HT-29 (cell line): ENCODE data around the gene HTR2B. TPM values are rescaled to one million over a fixed set of nuclear protein-coding genes. Genes with fewer than 3 reads are reported as not detected.

ENCODE experiments used
- DNase-seq: peaks from one replicate; pipeline ENCODE4 v3.0.0-alpha.2; 2015; ENCODE audit warnings: low spot score
- total RNA-seq: library from RNA; depleted of rRNA; stranded (reverse); fragments of >200 nt; shearing (Covaris generic); gene quantifications from 2 replicates; pipeline ENCODE4 v1.2.3, GENCODE V29; 2014

Gene HTR2B
- total RNA-seq, 1 experiment from 2014 or later = not detected

- DNase-seq = no peak
Observed at GRCh38 chr2:231133365-231134099, 8.7 kb upstream of the HTR2B start.

GRCh38 chr2:231132129-231132528, 7.3 kb upstream of the HTR2B start:
- DNase-seq = no peak

- no peak for DNase-seq
Observed at GRCh38 chr2:231130336-231131056, 5.7 kb upstream of the HTR2B start.

- no peak for DNase-seq
Observed at GRCh38 chr2:231129216-231129615, 4.4 kb upstream of the HTR2B start.

GRCh38 chr2:231128541-231128940, 3.7 kb upstream of the HTR2B start:
- DNase-seq = no peak

- DNase-seq = no peak
Observed at GRCh38 chr2:231127936-231128335, 3.1 kb upstream of the HTR2B start.

GRCh38 chr2:231127480-231127879, 2.6 kb upstream of the HTR2B start:
- no peak for DNase-seq

- DNase-seq = no peak
Observed at GRCh38 chr2:231126123-231126522, 1.3 kb upstream of the HTR2B start.

- no peak for DNase-seq
Observed at GRCh38 chr2:231123362-231123898, 1.4 kb downstream of the HTR2B start.

- no peak for DNase-seq
Observed at GRCh38 chr2:231118614-231118942, 6.3 kb downstream of the HTR2B start.

GRCh38 chr2:231117922-231118613, 6.8 kb downstream of the HTR2B start:
- DNase-seq = no peak

GRCh38 chr2:231117148-231117547, 7.7 kb downstream of the HTR2B start:
- no peak for DNase-seq

GRCh38 chr2:231115651-231116050, 9.2 kb downstream of the HTR2B start:
- no peak for DNase-seq

- DNase-seq = no peak
Observed at GRCh38 chr2:231113489-231113888, 11.4 kb downstream of the HTR2B start.

GRCh38 chr2:231111987-231112386, 12.9 kb downstream of the HTR2B start:
- DNase-seq = no peak

GRCh38 chr2:231110551-231110950, 14.3 kb downstream of the HTR2B start:
- DNase-seq = no peak

GRCh38 chr2:231104115-231104713, 20.6 kb downstream of the HTR2B start:
- DNase-seq = peak; percentile 77

- no peak for DNase-seq
Observed at GRCh38 chr2:231102772-231103171, 22.1 kb downstream of the HTR2B start.

- DNase-seq = peak; percentile 42
Observed at GRCh38 chr2:231100990-231101389, 23.9 kb downstream of the HTR2B start.

- DNase-seq = peak; percentile 77
Observed at GRCh38 chr2:231100321-231100720, 24.5 kb downstream of the HTR2B start.

- no peak for DNase-seq
Observed at GRCh38 chr2:231099918-231100317, 24.9 kb downstream of the HTR2B start.

GRCh38 chr2:231094736-231095346, 30.0 kb downstream of the HTR2B start:
- DNase-seq = no peak
